Measurements from ENCODE around the gene ZNF507.

The ZNF507 gene

GRCh38 chr19:32339988-32340874 lies 5.2 kb upstream of the ZNF507 start:
- DNase-seq (ENCODE audit: low read depth, low spot score), result no peak

- DNase-seq (ENCODE audit: low read depth, low spot score), result no peak
Observed at GRCh38 chr19:32342695-32343094, 2.7 kb upstream of the ZNF507 start.

DNA sequence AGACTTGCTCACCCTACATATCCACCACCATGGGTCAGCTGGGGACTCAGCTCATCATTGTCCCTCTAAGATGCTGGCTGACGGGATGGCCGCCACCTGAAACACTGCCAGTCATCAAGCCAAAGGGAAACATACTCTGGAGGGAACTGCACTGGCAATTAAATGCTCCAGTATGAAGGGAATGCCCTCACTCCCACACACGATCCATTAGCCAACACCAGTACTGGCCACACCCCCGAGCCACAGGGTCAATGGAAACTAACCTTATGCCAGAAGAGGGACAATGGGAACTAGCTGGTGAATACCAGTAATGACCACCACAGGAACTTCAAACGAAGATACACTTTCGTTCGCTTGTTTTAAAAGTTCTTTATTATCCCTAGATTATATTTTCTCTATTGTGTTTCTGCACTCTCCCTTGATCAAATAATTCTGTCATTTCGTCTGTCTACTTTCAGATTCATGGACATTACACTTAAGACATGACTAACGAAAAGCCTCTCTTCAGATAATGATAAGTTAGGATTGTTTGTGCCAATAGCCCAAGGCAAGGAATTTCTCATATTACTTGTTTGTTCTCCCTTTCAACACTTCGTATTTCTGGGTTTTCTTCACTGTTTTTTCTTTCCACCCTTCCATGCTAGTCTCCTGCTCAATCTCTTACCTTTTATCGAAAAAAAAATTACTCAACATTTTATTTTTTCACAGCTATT lies 1.7 kb upstream of the ZNF507 start:
- DNase-seq (ENCODE audit: low read depth, low spot score), result no peak

GRCh38 chr19:32346901-32347300 lies 1.5 kb downstream of the ZNF507 start:
- DNase-seq (ENCODE audit: low read depth, low spot score), result no peak

DNA sequence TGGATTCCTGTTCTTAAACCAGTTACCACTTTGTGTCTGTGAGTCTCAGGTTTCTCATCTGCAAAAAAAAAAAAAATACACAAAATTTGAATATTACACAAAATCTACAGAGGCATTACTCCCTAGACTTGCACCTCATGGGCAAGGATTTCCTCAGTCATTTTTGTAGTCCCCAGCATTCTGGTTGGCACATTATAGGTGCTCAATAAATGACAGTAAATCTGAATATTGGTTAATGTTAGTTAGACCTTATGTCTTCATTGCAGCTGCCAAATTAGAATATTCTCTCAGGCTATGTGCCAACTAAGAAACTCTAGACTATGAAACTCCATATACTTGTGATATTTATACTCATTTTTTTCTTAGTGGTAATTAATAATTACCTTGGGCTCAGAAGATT lies 2.2 kb downstream of the ZNF507 start:
- DNase-seq (ENCODE audit: low read depth, low spot score), result no peak

GRCh38 chr19:32349051-32349450 lies 3.6 kb downstream of the ZNF507 start:
- no peak for DNase-seq (ENCODE audit: low read depth, low spot score)

DNA sequence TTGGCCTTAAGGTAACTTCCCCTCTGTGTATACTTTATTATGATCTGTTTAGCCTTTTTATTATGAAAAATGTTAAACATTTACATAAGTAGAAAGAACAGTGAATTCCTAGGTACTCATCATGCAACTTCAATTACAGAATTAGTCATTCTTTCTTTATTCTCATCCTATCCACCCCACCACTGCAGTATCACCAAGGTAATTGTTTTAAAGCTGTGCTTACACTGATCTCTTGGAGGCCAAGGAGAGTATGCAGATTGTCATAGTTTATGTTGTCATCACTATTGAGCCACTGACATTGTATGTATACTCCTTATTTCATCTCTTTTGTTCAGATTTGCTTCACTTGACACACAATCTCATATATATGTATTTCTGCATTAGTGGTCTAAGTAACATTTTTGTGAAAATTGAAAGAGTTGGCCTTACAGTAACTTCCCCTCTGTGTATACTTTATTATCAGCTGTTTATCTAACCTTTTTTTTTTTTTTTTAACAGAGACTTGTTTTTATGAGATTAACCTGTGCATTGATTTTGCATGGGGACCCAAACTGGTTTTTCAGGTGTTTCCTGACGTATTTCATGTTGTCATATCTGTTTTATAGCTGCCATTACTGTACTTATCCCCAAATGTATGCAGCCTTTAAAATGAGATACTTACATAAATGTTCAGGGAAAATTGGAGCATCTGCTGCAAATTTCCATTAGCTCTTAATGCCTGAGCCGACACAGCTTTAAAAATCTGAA lies 4.5 kb downstream of the ZNF507 start:
- DNase-seq (ENCODE audit: low read depth, low spot score), result no peak

DNA sequence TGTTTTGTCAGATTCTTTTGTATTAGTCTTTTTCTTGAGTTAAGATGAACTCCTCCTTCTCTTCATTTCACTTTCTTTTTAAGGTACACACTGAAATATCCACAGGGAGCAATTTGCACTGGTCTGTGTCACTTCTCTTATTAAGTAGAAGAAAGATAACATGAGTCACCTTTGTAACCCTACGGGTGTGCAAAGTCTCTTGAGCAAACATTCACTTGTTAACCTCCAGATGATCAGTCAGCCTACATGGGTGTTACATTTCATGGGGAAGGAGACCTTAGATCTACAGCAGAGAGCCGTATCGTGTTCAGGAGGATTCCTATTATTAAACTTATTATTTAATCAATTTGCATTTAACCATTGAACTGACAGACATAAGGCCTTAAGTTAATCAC lies 5.1 kb downstream of the ZNF507 start:
- DNase-seq (ENCODE audit: low read depth, low spot score), result no peak

DNA sequence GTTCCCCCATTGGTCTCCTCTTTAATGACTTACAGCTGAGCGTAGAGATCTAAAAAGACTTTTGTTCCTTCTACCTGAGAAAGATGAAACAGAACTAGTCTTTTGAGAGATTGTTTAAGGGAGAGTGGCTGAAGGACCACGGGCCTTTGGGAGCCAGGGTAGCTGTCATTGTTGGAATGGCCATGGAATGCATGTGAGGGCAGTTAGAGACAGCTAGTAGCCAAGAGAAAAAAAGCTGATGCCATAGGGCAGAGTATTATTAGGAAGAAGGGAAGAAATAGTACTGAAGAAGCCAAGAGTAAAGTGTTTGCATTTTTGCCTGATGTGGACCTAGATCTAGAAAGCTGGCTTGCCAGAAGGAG lies 5.6 kb downstream of the ZNF507 start:
- no peak for DNase-seq (ENCODE audit: low read depth, low spot score)

DNA sequence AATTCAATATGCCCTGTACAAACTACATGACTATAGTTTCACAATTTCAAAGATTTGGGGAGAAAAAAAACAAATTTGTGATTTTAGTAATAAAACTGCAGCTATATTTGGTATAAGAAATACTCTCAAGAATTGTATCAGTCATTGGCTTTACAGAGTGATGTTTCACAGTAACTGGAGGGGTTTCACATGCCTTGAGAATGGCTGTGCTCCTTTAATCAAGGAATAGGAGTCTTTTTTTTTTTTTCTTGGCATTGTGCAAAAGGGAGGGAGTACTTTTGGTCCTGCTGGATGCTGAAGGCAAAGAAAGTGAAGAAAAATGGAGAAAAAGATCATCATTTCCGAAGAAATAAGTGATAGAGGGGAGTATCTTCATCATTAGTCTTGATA lies 6.8 kb downstream of the ZNF507 start:
- DNase-seq (ENCODE audit: low read depth, low spot score), result no peak

DNA sequence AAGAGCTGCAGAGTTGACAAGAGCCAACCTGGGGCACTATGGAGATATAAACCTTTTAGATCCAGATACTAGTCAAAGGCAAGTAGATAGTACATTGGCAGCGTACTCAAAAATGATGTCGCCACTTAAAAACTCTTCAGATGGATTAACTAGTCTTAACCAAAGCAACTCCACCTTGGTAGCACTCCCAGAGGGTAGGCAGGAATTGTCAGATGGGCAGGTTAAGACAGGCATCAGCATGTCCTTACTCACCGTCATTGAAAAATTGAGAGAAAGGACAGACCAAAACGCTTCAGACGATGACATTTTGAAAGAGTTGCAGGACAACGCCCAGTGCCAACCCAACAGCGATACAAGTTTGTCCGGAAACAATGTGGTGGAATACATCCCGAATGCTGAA lies 8.9 kb downstream of the ZNF507 start:
- no peak for DNase-seq (ENCODE audit: low read depth, low spot score)

DNA sequence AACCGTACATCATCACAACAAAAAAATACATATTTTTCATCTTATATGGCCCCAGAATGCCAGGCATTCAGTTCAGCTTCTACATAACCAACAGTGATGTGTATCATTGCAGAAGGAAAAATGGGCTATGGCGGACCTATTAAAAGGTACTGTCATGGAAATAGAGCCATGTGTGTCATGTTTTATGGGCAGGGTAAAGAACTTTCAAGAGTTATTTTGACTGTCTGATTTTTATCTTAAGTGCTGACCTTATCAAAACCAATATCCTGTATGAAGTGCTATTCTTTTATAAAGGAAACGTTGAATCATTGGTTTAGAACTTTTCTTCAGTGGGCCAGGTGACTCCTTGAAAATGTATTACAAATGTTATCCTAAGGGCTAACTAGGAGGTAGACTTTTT lies 9.9 kb downstream of the ZNF507 start:
- DNase-seq (ENCODE audit: low read depth, low spot score), result no peak

DNA sequence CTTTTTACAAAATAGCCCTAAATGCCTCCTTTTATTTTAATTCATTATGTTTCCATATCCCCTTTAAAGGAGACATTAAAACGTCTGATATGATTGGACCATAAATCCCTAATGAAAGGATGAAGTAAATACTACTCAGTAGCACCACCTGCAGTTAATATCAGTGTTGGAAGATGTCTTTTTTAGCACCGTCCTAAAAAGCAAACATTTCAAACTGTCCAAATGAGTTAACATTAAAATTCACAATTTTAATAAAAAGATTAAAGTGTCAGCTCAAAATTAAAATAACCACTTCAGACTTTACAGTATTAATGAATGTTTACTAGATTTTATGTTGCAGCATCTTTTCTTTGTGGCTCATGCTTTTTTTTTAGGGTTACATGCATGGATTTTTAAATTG lies 12.3 kb downstream of the ZNF507 start:
- DNase-seq (ENCODE audit: low read depth, low spot score), result no peak

GRCh38 chr19:32358321-32358720 lies 12.9 kb downstream of the ZNF507 start:
- DNase-seq (ENCODE audit: low read depth, low spot score), result no peak

DNA sequence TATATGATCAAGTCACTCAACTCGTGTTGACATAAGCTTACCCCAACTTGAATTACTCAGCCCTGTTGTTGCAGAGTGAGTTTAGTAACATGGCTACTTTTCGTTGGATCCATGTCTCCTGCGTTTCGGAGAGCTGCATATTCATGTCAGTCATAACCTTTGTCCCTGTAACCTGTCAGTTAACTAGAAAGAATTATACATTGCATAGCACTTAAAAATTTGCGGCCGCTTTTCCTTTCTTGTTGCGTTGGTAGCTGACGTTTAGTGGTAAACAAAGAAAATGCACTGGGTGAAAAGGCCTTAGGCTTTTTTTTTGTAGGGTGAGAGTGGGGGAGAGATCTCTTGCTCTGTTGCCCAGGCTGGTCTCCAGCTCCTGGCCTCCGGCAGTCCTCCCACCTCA lies 14.2 kb downstream of the ZNF507 start:
- no peak for DNase-seq (ENCODE audit: low read depth, low spot score)

DNA sequence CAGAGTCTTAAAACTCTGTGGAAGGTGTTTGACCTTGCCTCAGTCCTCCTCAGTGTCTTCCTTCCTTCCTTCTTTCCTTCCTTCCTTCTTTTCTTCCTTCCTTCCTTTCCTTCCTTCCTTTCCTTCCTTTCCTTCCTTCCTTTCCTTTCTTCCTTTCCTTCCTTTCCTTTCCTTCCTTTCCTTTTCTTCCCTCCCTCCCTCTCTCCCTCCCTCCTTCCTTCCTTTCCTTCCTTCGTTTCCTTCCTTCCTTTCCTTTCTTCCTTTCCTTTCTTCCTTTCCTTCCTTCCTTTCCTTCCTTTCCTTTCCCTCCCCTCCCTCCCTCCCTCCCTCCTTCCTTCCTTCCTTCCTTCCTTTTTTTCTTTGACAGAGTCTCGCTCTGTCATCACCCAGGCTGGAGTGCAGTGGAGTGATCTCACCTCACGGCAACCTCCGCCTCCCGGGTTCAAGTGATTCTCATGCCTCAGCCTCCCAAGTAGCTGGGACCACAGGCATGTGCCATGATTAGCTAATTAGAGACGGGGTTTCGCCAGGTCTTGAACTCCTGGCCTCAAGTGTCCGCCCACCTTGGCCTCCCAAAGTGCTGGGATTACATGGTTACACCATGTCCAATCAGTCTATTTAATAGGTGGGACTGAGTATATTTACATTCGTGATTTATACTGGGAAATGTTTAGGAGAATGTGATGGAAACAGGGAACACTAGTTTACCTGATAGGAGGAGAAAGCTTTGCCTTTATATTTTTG lies 16.3 kb downstream of the ZNF507 start:
- DNase-seq (ENCODE audit: low read depth, low spot score), result no peak

DNA sequence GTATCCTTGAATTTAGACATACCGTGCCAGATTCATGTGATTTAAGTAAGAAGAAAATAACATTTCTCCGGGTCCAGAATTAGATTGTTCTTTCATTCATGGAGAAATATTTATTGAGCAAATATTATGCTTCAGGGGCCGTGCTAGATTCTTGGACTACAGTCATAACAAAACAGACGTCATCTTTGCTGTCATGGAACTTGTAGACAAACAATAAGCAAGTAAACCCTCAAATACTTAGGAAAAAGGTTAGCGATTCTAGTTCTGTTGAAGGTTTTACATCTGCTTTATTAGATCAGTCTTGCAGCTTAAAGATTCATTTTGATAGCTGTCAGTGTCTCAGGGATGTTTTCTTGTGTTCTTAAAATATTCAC lies 16.9 kb downstream of the ZNF507 start:
- DNase-seq (ENCODE audit: low read depth, low spot score), result no peak

- DNase-seq (ENCODE audit: low read depth, low spot score), result no peak
Observed at GRCh38 chr19:32363175-32363574, 17.8 kb downstream of the ZNF507 start.

GRCh38 chr19:32363632-32364031 lies 18.2 kb downstream of the ZNF507 start:
- DNase-seq (ENCODE audit: low read depth, low spot score), result no peak

DNA sequence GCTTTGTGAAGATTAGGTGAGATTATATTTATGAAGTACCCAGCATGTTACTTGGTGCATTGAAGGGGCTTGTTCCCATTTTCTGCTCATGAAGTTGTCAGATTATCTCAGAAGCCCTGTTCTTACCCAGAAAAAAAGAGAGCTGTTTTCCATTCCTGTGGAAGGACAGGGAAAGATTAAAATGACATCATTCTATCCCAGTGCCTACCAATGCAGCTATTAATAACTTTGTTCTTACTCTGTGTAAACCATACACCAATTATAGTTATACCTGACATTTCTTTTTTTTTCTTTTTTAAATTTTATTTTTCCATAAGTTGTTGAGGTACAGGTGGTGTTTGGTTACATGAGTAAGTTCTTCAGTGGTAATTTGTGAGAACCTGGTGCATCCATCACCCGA lies 18.6 kb downstream of the ZNF507 start:
- DNase-seq (ENCODE audit: low read depth, low spot score), result no peak

GRCh38 chr19:32367063-32367462 lies 21.7 kb downstream of the ZNF507 start:
- no peak for DNase-seq (ENCODE audit: low read depth, low spot score)

Data from activated CD4-positive, CD25-positive, alpha-beta regulatory T cell treated with anti-CD3 and anti-CD28 coated beads, Interleukin-2, amount 50 U/mL, for 16 hours (primary cell).